Upper lobe of right lung (tissue), 1 donor: Measurements from ENCODE around the gene NEUROD2. TPM values are rescaled to one million over a fixed set of nuclear protein-coding genes. Genes with fewer than 3 reads are reported as not detected.

Experiments used
- ATAC-seq: fragments of 200-7000 bp; cut with Tn5 transposase; one replicate; pipeline ENCODE4 v1.9.1; 2020; ENCODE audit warnings: mild to moderate bottlenecking, moderate library complexity
- DNase-seq: peaks from one replicate; pipeline ENCODE4 v3.0.0-alpha.2; 2020
- H3K27ac ChIP-seq: fragments of 200-600 bp; one replicate; pipeline ENCODE4 v1.8.0; 2022
- H3K27me3 ChIP-seq: fragments of 200-600 bp; one replicate; pipeline ENCODE4 v1.8.0; 2022; ENCODE audit warnings: mild to moderate bottlenecking
- H3K36me3 ChIP-seq: fragments of 200-600 bp; one replicate; pipeline ENCODE4 v1.8.0; 2022
- H3K4me1 ChIP-seq: fragments of 200-600 bp; one replicate; pipeline ENCODE4 v1.8.0; 2022
- H3K4me3 ChIP-seq: fragments of 200-600 bp; one replicate; pipeline ENCODE4 v1.8.0; 2022; ENCODE audit warnings: mild to moderate bottlenecking
- H3K9me3 ChIP-seq: fragments of 200-600 bp; one replicate; pipeline ENCODE4 v1.8.0; 2022
- intact Hi-C: fragments of 100-400 bp; cut with DNase I; formaldehyde crosslinking; loops from one replicate; pipeline ENCODE4 v1.11.0; 2022
- total RNA-seq: library from RNA; stranded (reverse); fragmentation: NEBNext Ultra II Directional; extraction: Animal tissue kit (Norgen Biotek cat#: 25700); gene quantifications from one replicate; pipeline ENCODE4 v1.2.1, GENCODE V29; 2021
- TF ChIP-seq, protein P1 (sequence below): fragments of 200-600 bp; IDR thresholded peaks from one replicate; pipeline ENCODE4 v1.8.0; 2022; ENCODE audit warnings: antibody characterized with exemption
- donor health status: DM: no; HTN: yes; CAD: no; lungs with severe emphysema.

NEUROD2 gene
- total RNA-seq, 1 donor from 2014 or later, result not detected

DNA sequence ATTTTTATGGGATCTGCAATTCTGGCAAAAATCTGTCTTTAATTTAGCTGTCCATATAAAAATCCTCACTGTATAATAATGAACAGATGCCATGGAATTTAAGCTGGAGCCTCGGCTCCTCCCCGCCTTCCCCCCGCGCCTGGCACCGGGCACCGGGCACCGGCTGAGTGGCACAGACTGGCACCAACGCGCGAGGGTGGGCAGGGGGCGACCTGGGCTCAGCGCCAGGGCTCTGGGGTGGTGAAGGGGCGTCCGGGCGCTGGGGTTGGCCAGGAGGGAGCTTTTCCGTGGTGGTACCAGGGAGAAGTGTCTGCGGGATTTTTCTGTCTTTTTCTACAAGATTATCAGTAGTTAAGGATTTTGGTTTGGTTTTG, 9.1 kb downstream of the NEUROD2 start:
- Histone ChIP-seq H3K4me3 (no peak overlapping the region), H3K9me3 (no peaks in the 10 kb centered on the region), H3K4me1 (peaks cover 10% of the 10 kb centered on the region), H3K36me3 (no peaks in the 10 kb centered on the region), H3K27me3 (peaks cover 100% of the 10 kb centered on the region), H3K27ac (no peak overlapping the region)
- intact Hi-C loops, result no loop called here
- DNase-seq (no peak), ATAC-seq (no peak)
- TF ChIP-seq, protein P1, sequence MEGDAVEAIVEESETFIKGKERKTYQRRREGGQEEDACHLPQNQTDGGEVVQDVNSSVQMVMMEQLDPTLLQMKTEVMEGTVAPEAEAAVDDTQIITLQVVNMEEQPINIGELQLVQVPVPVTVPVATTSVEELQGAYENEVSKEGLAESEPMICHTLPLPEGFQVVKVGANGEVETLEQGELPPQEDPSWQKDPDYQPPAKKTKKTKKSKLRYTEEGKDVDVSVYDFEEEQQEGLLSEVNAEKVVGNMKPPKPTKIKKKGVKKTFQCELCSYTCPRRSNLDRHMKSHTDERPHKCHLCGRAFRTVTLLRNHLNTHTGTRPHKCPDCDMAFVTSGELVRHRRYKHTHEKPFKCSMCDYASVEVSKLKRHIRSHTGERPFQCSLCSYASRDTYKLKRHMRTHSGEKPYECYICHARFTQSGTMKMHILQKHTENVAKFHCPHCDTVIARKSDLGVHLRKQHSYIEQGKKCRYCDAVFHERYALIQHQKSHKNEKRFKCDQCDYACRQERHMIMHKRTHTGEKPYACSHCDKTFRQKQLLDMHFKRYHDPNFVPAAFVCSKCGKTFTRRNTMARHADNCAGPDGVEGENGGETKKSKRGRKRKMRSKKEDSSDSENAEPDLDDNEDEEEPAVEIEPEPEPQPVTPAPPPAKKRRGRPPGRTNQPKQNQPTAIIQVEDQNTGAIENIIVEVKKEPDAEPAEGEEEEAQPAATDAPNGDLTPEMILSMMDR, result no peak

DNA sequence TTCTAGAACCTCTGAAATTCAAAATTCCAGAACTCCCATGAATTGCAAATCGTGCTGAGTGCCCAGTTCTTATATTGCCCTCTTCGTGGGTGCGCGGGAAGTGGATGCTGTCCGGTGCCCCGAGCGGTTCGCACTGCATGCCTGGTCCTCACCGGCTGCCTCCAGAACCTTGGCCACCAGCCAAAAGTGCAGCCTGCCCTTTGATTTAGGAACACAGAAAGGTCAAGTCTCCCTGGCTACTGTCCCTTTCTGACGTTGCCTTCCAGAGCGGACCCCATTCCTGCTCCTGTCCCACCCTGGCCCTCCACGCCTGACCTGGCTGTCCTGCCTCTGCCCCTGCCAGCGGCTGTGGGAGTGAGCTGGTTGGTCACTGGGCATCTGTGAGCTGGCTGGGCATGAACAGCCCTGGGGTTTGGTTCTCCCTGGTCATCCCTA, 9.7 kb downstream of the NEUROD2 start:
- no peak for ATAC-seq
- intact Hi-C loops, result no loop called here
- Histone ChIP-seq H3K4me1 (peaks cover 10% of the 10 kb centered on the region), H3K36me3 (no peaks in the 10 kb centered on the region), H3K27me3 (peaks cover 100% of the 10 kb centered on the region), H3K9me3 (no peaks in the 10 kb centered on the region), H3K4me3 (no peak overlapping the region), H3K27ac (no peak overlapping the region)
- DNase-seq, result no peak
- TF ChIP-seq, protein P1, result no peak

DNA sequence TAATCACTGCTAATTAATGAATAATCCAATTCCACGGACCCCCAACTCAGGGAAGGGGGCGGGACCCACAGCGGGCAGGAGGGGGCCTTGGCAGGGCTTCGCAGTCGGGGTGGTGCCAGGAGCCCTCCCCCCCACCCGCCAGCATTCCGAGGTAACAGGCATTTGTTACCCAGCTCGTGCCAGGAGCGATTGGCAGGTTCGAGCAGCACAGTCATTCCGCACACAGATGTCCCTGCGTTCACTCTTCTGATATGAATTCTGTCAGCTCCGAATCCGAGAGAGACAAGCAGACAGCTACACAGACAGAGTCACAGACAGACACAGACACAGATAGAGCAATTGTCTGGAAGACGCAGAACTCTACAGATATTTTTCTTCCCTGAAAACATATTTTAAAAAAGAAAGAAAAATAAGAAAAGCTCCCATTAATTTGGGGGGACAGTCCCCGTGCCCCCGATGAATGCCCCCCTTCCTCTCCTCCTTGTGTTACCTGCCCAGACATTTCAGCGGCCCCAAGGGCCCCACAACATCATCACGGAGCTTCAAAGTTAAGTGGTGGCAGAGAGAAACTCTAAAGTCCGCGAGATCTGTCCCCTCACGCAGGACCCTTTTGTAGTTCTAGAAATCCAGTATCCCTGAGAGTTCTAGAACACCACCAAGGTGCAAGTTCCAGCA, 10.2 kb downstream of the NEUROD2 start:
- Histone ChIP-seq H3K9me3 (no peaks in the 10 kb centered on the region), H3K4me3 (no peak overlapping the region), H3K4me1 (peaks cover 10% of the 10 kb centered on the region), H3K27me3 (peaks cover 100% of the 10 kb centered on the region), H3K36me3 (no peaks in the 10 kb centered on the region), H3K27ac (no peak overlapping the region)
- DNase-seq (no peak), ATAC-seq (no peak)
- intact Hi-C loops, result no loop called here
- TF ChIP-seq, protein P1, result no peak

DNA sequence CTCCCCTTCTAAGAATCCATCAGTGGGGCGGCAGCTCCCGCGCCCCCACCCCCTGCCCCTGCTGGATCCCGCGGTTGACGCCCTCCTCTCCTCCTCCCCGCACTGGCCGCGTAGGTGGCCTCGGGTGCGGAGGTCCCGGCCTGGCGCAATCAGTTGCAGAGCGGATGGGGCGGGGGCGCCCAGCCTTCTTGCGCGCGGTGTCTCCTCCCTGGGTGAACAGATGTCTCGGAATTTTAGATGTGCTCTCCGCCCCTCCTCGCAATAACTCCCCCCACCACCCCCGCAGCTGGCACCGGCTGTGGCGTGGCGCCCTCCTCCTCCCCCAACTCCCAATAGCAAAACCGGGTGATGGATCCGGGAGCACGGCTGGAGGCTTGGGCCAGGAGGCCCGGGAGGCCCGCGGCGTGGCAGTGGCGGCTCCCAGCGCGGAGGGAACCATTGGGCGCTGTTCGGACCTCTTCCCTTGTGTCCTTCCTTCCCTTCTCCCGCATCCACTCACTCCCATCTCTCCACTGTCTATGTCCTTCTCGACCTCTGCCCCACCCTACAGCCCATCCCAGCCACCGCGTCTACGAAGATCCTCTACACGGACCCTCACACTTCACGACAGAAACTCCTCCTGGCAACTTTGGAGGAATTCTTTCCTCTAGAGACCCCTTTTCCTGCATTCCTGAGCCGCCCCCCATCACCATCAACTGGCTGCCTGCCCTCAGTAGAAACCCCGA, 11.0 kb downstream of the NEUROD2 start:
- ATAC-seq (no peak), DNase-seq (no peak)
- Histone ChIP-seq H3K27me3 (peaks cover 92% of the 10 kb centered on the region), H3K36me3 (no peaks in the 10 kb centered on the region), H3K27ac (no peak overlapping the region), H3K4me1 (peaks cover 10% of the 10 kb centered on the region), H3K4me3 (no peak overlapping the region), H3K9me3 (no peaks in the 10 kb centered on the region)
- intact Hi-C loops, result no loop called here
- TF ChIP-seq, protein P1, result no peak

DNA sequence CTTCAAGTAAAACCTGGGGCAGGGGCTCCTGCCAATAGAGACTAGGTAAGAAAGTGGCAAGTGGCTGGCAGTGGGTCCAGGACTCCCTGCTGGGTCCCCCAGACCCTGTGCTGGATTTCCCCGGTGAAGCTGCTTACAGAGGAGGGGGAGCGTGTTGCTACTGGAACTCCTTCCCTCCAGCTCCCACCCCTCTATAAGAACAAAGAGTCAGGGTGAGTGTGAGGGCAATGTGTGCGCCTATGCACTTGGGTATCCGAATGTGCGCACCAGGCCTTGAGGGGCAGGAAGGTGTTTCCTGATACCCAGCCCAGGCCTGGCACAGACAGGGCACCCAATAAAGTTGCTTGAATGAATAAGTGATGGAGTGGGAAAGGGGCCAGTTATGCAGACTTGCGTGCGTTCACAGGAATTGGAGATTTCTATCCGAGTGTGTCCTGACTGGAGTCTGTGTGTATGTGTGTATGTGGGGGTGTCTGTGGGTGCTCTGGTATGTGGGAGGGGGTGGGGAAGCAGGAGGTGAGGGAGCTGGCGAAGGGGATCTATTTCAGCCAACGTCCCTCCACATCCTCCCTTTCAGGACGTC, 11.7 kb downstream of the NEUROD2 start:
- no peaks in the 10 kb centered on the region for H3K36me3 ChIP-seq
- peaks cover 85% of the 10 kb centered on the region for H3K27me3 ChIP-seq
- DNase-seq, result no peak
- H3K9me3 ChIP-seq, result no peaks in the 10 kb centered on the region
- TF ChIP-seq, protein P1, result no peak
- no peak for ATAC-seq
- intact Hi-C loops, result no loop called here
- peaks cover 10% of the 10 kb centered on the region for H3K4me1 ChIP-seq
- H3K27ac ChIP-seq, result no peak overlapping the region
- no peak overlapping the region for H3K4me3 ChIP-seq
